ENCODE data around the gene TMCO4.

DNA sequence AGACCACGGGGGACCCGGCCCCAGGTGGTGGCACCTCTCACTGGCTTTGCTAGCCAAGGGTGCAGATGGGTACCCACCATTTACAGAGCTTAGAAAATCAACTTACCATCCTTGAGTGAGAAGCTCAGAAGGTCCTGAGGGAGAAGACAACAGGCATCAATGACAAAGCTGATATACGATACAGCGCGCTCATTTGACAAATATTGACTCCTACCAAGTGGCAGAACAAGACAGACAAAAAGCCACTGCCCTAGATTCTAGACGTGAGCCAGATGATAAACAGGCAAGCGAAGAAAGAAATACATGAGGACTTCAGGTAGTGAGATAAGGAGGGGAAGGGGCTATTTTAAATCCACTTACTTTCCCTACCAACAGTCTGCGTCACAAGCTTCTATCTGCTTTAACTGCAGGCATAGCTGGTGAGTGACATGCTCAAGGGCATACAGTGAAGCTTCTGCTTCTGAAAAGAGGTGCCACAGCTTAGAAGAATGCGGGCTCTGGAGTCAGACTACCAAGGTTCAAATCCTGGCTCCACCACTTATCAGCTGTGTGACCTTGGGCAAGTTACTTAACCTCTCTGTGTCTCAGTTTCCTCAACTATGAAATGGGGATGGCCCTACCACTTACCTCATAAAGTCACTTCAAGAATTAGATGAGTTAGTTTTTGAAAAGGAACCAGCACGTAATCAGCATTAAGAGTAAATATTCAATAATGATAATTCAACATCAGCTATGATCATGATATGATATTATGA, 29.1 kb downstream of the TMCO4 start:
- no peak for TF ChIP-seq POLR2A (IDR thresholded peaks at IDR 0.05; ENCODE audit: low read depth, low read length)
- no peak for TF ChIP-seq RBBP5 (conservative IDR thresholded peaks at IDR 0.05)
- TF ChIP-seq, protein P1, sequence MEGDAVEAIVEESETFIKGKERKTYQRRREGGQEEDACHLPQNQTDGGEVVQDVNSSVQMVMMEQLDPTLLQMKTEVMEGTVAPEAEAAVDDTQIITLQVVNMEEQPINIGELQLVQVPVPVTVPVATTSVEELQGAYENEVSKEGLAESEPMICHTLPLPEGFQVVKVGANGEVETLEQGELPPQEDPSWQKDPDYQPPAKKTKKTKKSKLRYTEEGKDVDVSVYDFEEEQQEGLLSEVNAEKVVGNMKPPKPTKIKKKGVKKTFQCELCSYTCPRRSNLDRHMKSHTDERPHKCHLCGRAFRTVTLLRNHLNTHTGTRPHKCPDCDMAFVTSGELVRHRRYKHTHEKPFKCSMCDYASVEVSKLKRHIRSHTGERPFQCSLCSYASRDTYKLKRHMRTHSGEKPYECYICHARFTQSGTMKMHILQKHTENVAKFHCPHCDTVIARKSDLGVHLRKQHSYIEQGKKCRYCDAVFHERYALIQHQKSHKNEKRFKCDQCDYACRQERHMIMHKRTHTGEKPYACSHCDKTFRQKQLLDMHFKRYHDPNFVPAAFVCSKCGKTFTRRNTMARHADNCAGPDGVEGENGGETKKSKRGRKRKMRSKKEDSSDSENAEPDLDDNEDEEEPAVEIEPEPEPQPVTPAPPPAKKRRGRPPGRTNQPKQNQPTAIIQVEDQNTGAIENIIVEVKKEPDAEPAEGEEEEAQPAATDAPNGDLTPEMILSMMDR (IDR thresholded peaks at IDR 0.05 in 2 of 3, conservative IDR thresholded peaks at IDR 0.05 in 1 of 3; ENCODE audit: control insufficient read depth in 2 of 3, extremely low read depth in 1 of 3, insufficient read depth in 1 of 3, low read depth in 3 of 3, low read length in 3 of 3) = no peak
- no peak for TF ChIP-seq TAF1 (IDR thresholded peaks at IDR 0.05; ENCODE audit: borderline replicate concordance, low read depth, low read length)
- no peak for TF ChIP-seq MTA3 (IDR thresholded peaks at IDR 0.05; ENCODE audit: borderline replicate concordance, low read length)
- TF ChIP-seq RFX5 (IDR thresholded peaks at IDR 0.05; ENCODE audit: low read depth, low read length) = no peak
- TF ChIP-seq POLR2AphosphoS5 (IDR thresholded peaks at IDR 0.05; ENCODE audit: low read length) = no peak
